Esophagus muscularis mucosa (tissue), 4 donors: Measurements from ENCODE around the gene ADAMTS19.

Experiments used
- EP300 ChIP-seq: sonication (generic); formaldehyde crosslinking; IDR thresholded peaks from one replicate; pipeline ENCODE4 v1.6.1; 2017; ENCODE audit warnings: antibody characterized with exemption
- POLR2A ChIP-seq: fragments of 450-650 bp; IDR thresholded peaks from one replicate; pipeline ENCODE4 v1.6.1; 2017; ENCODE audit warnings: antibody characterized with exemption, moderate library complexity, mild to moderate bottlenecking, low read depth
- TF ChIP-seq, protein P1 (sequence below), 3 experiments: fragments of 200-600 bp in 2 of 3; fragments of 450-650 bp in 1 of 3; sonication (generic) in 2 of 3; IDR thresholded peaks; one replicate each; pipeline ENCODE4 v1.5.1; 2017 to 2019; ENCODE audit warnings: antibody characterized with exemption in 3 of 3, mild to moderate bottlenecking in 2 of 3, moderate library complexity in 1 of 3

DNA sequence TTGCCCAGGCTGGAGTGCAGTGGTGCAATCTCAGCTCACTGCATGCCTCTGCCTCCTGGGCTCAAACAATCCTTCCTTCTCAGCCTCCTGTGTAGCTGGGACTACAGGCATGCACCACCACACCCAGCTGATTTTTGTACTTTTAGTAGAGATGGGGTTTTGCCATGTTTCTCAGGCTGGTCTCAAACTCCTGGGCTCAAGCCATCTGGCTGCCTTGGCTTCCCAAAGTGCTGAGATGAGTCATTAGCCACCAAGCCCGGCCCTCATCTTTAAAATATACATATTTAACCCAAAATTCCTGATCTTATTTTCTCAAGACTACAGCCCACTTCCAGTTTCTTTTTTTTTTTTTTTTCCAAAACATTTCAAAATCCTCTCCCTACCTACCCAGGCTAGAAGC, 256.1 kb downstream of the ADAMTS19 start:
- TF ChIP-seq POLR2A: no peak
- TF ChIP-seq, protein P1, sequence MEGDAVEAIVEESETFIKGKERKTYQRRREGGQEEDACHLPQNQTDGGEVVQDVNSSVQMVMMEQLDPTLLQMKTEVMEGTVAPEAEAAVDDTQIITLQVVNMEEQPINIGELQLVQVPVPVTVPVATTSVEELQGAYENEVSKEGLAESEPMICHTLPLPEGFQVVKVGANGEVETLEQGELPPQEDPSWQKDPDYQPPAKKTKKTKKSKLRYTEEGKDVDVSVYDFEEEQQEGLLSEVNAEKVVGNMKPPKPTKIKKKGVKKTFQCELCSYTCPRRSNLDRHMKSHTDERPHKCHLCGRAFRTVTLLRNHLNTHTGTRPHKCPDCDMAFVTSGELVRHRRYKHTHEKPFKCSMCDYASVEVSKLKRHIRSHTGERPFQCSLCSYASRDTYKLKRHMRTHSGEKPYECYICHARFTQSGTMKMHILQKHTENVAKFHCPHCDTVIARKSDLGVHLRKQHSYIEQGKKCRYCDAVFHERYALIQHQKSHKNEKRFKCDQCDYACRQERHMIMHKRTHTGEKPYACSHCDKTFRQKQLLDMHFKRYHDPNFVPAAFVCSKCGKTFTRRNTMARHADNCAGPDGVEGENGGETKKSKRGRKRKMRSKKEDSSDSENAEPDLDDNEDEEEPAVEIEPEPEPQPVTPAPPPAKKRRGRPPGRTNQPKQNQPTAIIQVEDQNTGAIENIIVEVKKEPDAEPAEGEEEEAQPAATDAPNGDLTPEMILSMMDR (IDR thresholded peaks at IDR 0.05): no peak
- TF ChIP-seq EP300: no peak
